Cardiac muscle cell (in vitro differentiated cells and primary cell): ENCODE measurements around the gene DIDO1. TPM values are rescaled to one million over a fixed set of nuclear protein-coding genes. Genes with fewer than 3 reads are reported as not detected.
A peak's percentile ranks its signal among the peaks of the same experiment; 100 is the strongest.
"Not testable (repeated sequence)": the region's sequence is repeated elsewhere in the genome, so short reads cannot be mapped to it uniquely, and the experiment has no call there.

Source experiments
- DNase-seq, 2 donors: peaks; one replicate each; pipeline versions ENCODE4 v3.0.0 to v3.0.0-alpha.2; 2010 to 2017; ENCODE audit warnings: low read depth in 1 of 2, low spot score in 1 of 2
- H3K27ac ChIP-seq: fragments of 200-600 bp; sonication (generic); 2 replicates; pipeline ENCODE4 v1.5.1; 2016
- H3K27me3 ChIP-seq: fragments of 200-600 bp; sonication (generic); 2 replicates; pipeline ENCODE4 v1.6.0; 2016; ENCODE audit warnings: control low read depth
- H3K36me3 ChIP-seq: fragments of 200-600 bp; sonication (generic); 2 replicates; pipeline ENCODE4 v1.5.1; 2016; ENCODE audit warnings: control low read depth
- H3K4me1 ChIP-seq: fragments of 200-600 bp; sonication (generic); 2 replicates; pipeline ENCODE4 v1.8.1; 2017; ENCODE audit warnings: low read depth, mild to moderate bottlenecking, mixed run types
- H3K4me3 ChIP-seq: fragments of 200-600 bp; sonication (generic); 2 replicates; pipeline ENCODE4 v1.5.1; 2016; ENCODE audit warnings: mild to moderate bottlenecking
- H3K9me3 ChIP-seq: fragments of 200-600 bp; sonication (generic); 2 replicates; pipeline ENCODE4 v1.5.1; 2017; ENCODE audit warnings: low read depth, mild to moderate bottlenecking, control low read depth
- CTCF ChIP-seq: IDR thresholded peaks from 2 replicates; pipeline ENCODE4 v1.5.1; 2012; ENCODE audit warnings: low read depth, mild to moderate bottlenecking, low read length
- polyA plus RNA-seq: library from polyadenylated mRNA; unstranded; fragments of >200 nt; fragmentation: Nextera tagmentation; extraction: Ambion mirVana; gene quantifications from 2 replicates; pipeline ENCODE4 v1.2.1, GENCODE V29; 2016
- total RNA-seq: library from RNA; depleted of rRNA; stranded (reverse); fragments of >200 nt; gene quantifications from 2 replicates; pipeline ENCODE4 v1.2.3, GENCODE V29; 2016

Gene DIDO1
- total and polyA plus RNA-seq, 2 experiments from 2014 or later, result 28.3 to 69.2 TPM

DNA sequence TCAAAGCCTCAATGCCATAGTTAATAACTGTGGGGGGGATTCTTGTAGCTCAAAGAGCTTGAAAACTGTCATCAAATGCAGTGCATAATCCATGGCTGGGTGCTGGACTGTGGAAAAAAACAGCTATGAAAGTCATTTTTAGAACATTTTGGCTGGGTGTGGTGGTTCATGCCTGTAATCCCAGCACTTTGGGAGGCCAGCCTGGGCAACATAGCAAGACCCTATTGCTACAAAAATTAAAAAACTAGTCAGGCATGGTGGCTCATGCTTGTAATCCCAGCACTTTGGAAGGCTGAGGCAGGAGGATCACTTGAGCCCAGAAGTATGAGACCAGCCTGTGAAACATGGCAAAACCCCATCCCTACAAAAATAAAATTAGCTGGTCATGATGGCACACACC lies 76.9 kb downstream of the DIDO1 start:
- H3K4me3 ChIP-seq, result no peak overlapping the region
- no peaks in the 10 kb centered on the region for H3K4me1 ChIP-seq
- no peak for TF ChIP-seq CTCF
- H3K27me3 ChIP-seq, result no peaks in the 10 kb centered on the region
- H3K9me3 ChIP-seq, result no peaks in the 10 kb centered on the region
- no peak for DNase-seq
- H3K27ac ChIP-seq, result no peak overlapping the region
- H3K36me3 ChIP-seq, result peaks cover 8% of the 10 kb centered on the region

DNA sequence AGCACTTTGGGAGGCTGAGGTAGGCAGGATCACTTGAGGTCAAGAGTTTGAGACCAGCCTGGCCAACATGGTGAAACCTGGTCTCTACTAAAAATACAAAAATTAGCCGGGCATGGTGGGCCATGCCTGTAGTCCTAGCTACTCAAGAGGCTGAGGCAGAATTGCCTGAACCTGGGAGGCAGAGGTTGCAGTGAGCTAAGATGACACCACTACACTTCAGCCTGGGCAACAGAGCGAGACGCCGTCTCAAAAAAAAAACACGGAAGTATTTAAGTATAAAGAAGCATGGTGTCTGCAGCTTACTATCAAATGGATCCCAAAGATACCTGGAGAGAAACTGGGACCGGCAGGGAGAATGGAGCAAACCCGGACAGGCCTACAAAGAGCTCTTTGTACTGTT lies 77.4 kb downstream of the DIDO1 start:
- not testable (repeated sequence) for DNase-seq, H3K4me3 ChIP-seq, H3K27me3 ChIP-seq, H3K9me3 ChIP-seq, H3K36me3 ChIP-seq, H3K4me1 ChIP-seq, H3K27ac ChIP-seq

DNA sequence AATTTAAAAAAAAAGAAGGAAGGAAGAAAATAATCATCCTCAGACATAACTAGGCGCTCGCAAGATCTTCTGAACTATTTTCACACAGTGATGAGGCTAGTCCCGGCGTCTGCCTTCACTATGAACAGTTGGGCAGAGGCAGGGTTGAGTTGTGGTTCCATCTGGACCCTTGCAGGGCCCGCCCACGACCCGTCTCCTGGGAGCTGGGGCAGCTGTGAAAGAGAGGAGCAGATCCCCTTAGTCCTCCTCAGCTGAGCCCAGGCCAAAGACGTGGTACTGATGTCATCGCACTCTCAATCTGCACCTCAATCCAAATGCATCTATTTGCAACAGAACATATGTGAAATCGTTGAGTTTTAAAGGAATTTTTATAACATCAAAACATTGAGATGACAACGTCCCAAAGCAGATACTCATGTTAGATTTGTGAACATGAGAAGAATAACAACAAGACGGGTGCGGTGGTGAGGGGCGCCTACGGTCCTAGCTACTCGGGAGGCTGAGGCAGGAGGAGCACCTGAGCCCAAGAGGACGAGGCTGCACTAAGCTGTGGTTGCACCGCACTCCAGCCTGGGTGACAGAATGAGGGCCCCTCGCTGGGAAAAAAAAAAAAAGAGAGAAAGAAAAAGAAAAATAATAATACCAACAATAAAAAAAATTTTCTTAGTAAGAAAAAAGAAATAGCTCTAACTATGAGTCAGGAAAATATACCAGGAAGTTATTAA lies 80.0 kb downstream of the DIDO1 start:
- H3K27me3 ChIP-seq, result no peaks in the 10 kb centered on the region
- H3K9me3 ChIP-seq, result no peaks in the 10 kb centered on the region
- H3K36me3 ChIP-seq, result peaks cover 2% of the 10 kb centered on the region
- peak in 1 of 2 donors; percentile 30 for DNase-seq
- H3K27ac ChIP-seq, result no peak overlapping the region
- no peak for TF ChIP-seq CTCF
- H3K4me3 ChIP-seq, result no peak overlapping the region
- no peaks in the 10 kb centered on the region for H3K4me1 ChIP-seq

DNA sequence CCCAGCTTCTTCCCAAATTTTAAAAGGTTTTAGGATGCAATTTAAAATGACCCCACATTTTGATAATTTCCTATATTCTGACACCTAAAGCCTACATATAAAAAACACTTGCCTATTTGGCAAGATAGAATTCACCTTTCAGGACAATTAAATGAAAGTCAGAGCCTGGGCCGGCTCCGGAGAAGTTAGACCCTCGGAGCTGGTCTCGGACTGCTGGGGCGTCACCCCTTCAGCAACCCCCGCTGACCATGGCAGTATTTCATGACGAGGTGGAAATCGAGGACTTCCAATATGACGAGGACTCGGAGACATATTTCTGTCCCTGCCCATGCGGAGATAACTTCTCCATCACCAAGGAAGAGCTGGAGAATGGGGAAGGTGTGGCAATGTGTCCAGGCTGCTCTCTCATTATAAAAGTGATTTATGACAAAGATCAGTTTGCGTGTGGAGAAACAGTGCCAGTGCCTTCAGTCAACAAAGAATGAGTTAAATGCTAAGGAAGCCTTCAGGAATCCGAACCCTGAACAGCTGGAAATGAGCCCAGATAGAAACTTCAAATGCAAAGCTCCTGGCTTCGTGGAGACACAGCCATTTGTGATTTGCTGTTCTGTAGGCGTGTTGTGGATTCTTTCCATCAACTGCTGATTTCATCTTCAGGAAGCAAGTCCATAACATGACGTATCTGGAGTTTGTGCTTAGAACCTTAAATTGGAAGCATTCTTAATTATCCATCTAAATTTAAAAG lies 80.7 kb downstream of the DIDO1 start:
- Histone ChIP-seq H3K27ac (no peak overlapping the region), H3K4me3 (no peak overlapping the region), H3K9me3 (no peaks in the 10 kb centered on the region), H3K27me3 (no peaks in the 10 kb centered on the region), H3K4me1 (no peaks in the 10 kb centered on the region), H3K36me3 (peaks cover 2% of the 10 kb centered on the region)
- DNase-seq, result peak in 1 of 2 donors; percentile 50
- TF ChIP-seq CTCF, result no peak

DNA sequence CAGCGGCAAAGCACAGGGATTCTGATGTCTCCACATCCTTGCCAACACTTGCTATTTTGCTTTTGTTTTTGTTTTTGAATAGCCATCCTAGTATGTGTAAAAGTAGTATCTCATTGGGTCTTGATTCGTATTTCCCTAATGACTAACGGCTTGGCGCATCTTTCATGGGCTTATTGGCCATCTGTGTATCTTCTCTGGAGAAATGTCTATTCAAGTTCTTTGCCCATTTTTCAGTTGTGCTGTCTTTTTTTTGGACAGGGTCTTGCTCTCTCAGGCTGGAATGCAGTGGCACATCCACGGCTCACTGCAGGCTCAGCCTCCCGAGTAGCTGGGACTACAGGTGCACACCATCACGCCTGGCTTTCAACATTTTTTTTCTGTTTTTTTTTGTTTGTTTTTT lies 82.1 kb downstream of the DIDO1 start:
- peaks cover 2% of the 10 kb centered on the region for H3K36me3 ChIP-seq
- H3K9me3 ChIP-seq, result no peaks in the 10 kb centered on the region
- no peaks in the 10 kb centered on the region for H3K27me3 ChIP-seq
- no peaks in the 10 kb centered on the region for H3K4me1 ChIP-seq
- H3K27ac ChIP-seq, result no peak overlapping the region
- no peak for TF ChIP-seq CTCF
- DNase-seq, result no peak
- H3K4me3 ChIP-seq, result no peak overlapping the region

DNA sequence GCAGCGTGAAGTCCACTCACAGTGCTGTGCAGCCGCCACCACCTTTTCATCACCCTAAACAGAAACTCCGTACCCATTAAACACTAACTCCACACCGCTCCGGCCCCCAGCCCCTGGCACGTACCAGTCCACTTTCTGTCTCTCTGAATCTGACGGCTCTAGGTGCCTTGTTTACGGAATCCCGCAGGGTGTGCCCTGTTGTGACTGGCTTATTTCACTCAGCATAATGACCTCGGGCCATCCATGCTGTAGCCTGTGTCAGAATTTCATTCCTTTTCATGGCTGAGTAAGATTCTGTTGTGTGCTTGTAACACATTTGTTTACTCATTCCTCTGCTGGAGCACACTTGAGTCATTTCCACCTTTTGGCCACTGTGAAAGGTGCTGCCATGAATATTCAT lies 82.6 kb downstream of the DIDO1 start:
- no peak for DNase-seq
- TF ChIP-seq CTCF, result no peak
- no peak overlapping the region for H3K4me3 ChIP-seq
- H3K9me3 ChIP-seq, result no peaks in the 10 kb centered on the region
- H3K4me1 ChIP-seq, result no peaks in the 10 kb centered on the region
- H3K27me3 ChIP-seq, result no peaks in the 10 kb centered on the region
- peaks cover 2% of the 10 kb centered on the region for H3K36me3 ChIP-seq
- H3K27ac ChIP-seq, result no peak overlapping the region
